AML-193 (cell line): Measurements from ENCODE around the gene KCNV2.
"Not testable (repeated sequence)": the region's sequence is repeated elsewhere in the genome, so short reads cannot be mapped to it uniquely, and the experiment has no call there.

ENCODE experiments used
- DNase-seq, 2 experiments: peaks; one replicate each; lab custom pipeline; 2025; lab: John Stamatoyannopoulos, UW

Gene KCNV2

GRCh38 chr9:2717385-2717784 is at the start of gene KCNV2:
KCNV2 (plus strand) TSS chr9:2717510; CDS start chr9:2717740, 230 bp downstream.
- no peak for DNase-seq

GRCh38 chr9:2673161-2673560 is 44.1 kb upstream of the KCNV2 start:
- no peak for DNase-seq

GRCh38 chr9:2674141-2674824 is 43.0 kb upstream of the KCNV2 start:
- DNase-seq: no peak

GRCh38 chr9:2675834-2676233 is 41.5 kb upstream of the KCNV2 start:
- DNase-seq: no peak

- no peak for DNase-seq
Observed at GRCh38 chr9:2676466-2676865, 40.8 kb upstream of the KCNV2 start.

GRCh38 chr9:2677915-2678889 is 39.1 kb upstream of the KCNV2 start:
- no peak for DNase-seq

- no peak for DNase-seq
Observed at GRCh38 chr9:2679011-2679410, 38.3 kb upstream of the KCNV2 start.

GRCh38 chr9:2681981-2682380 is 35.3 kb upstream of the KCNV2 start:
- no peak for DNase-seq

GRCh38 chr9:2686911-2687310 is 30.4 kb upstream of the KCNV2 start:
- DNase-seq: no peak

- no peak for DNase-seq
Observed at GRCh38 chr9:2688636-2689035, 28.7 kb upstream of the KCNV2 start.

GRCh38 chr9:2691212-2691611 is 26.1 kb upstream of the KCNV2 start:
- no peak for DNase-seq

- DNase-seq: no peak
Observed at GRCh38 chr9:2691626-2692025, 25.7 kb upstream of the KCNV2 start.

GRCh38 chr9:2693056-2693455 is 24.3 kb upstream of the KCNV2 start:
- no peak for DNase-seq

GRCh38 chr9:2697492-2697891 is 19.8 kb upstream of the KCNV2 start:
- no peak for DNase-seq

GRCh38 chr9:2700398-2700797 is 16.9 kb upstream of the KCNV2 start:
- DNase-seq: no peak

- DNase-seq: no peak
Observed at GRCh38 chr9:2700909-2701550, 16.3 kb upstream of the KCNV2 start.

- peak; percentile 85 to 92 for DNase-seq
Observed at GRCh38 chr9:2704504-2704903, 12.8 kb upstream of the KCNV2 start.

GRCh38 chr9:2707256-2707655 is 10.1 kb upstream of the KCNV2 start:
- not testable (repeated sequence) for DNase-seq

GRCh38 chr9:2709645-2710101 is 7.6 kb upstream of the KCNV2 start:
- DNase-seq: no peak

GRCh38 chr9:2711716-2712115 is 5.6 kb upstream of the KCNV2 start:
- DNase-seq: no peak

- DNase-seq: no peak
Observed at GRCh38 chr9:2718001-2718697, 839 bp downstream of the KCNV2 start.

- DNase-seq: no peak
Observed at GRCh38 chr9:2718698-2719033, 1.4 kb downstream of the KCNV2 start.
